ENCODE measurements around the gene NDUFS3.

GRCh38 chr11:47583844-47584243 lies 5.0 kb downstream of the NDUFS3 start:
- no peak for TF ChIP-seq CBX2 (IDR thresholded peaks at IDR 0.05; ENCODE audit: low read depth, low read length)
- no peak for TF ChIP-seq CBX2 (CRISPR knock-in tag; IDR thresholded peaks at IDR 0.05; ENCODE audit: low read depth)
- no peak for TF ChIP-seq CTCF (CRISPR knock-in tag; IDR thresholded peaks at IDR 0.05)
- no peak for TF ChIP-seq CHD2 (IDR thresholded peaks at IDR 0.05; ENCODE audit: low read depth, low read length)
- TF ChIP-seq ELF4 (CRISPR knock-in tag; IDR thresholded peaks at IDR 0.05; ENCODE audit: borderline replicate concordance), result no peak
- no peak for TF ChIP-seq TCF12 (IDR thresholded peaks at IDR 0.05)
- no peak for TF ChIP-seq TCF12 (CRISPR knock-in tag; IDR thresholded peaks at IDR 0.05)
- TF ChIP-seq HDAC2 (CRISPR knock-in tag; IDR thresholded peaks at IDR 0.05), result no peak
- TF ChIP-seq ZNF124 (CRISPR knock-in tag; IDR thresholded peaks at IDR 0.05), result no peak
- TF ChIP-seq FOXP1 (IDR thresholded peaks at IDR 0.05), result no peak
- no peak for TF ChIP-seq FOXP1 (CRISPR knock-in tag; IDR thresholded peaks at IDR 0.05)
- TF ChIP-seq ZNF143 (CRISPR knock-in tag; IDR thresholded peaks at IDR 0.05), result no peak
- no peak for TF ChIP-seq BRCA1 (CRISPR knock-in tag; IDR thresholded peaks at IDR 0.05)
- no peak for TF ChIP-seq RELA (CRISPR knock-in tag; IDR thresholded peaks at IDR 0.05)
- TF ChIP-seq DMAP1 (CRISPR knock-in tag; IDR thresholded peaks at IDR 0.05), result no peak

All from HepG2 (cell line).